ENCODE measurements around the gene ITGAE.
"Not testable (repeated sequence)": the region's sequence is repeated elsewhere in the genome, so short reads cannot be mapped to it uniquely, and the experiment has no call there.

ITGAE gene

DNA sequence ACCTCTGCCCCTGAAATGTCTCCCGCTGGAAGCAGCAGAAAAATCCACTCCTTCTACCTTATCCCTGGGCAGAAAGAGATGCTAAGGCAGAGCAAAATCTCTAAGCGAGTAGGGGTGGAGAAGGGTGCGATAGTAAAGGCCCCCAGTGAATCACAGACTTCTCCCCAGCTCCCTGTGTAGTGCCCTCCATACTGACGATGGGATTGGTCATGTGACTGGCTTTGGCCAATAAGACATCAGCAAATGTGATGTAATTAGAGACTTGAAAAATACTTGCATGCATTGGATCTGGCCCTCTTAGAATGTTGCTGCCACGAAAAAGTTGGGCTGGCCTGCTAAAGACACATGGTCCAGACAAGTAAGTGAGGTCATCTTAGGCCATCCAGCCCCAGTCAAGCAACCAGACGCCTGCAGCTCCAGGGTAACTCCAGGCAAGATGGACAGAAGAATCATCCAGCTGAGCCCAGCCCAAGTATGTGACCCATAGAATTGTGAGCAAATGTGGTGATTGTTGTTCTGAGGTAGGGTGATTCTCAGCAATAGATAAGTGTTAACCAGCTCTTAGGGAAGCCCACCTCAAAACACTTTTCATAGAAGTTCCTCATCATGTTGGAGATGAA, 41.3 kb downstream of the ITGAE start:
- no peak for DNase-seq

DNA sequence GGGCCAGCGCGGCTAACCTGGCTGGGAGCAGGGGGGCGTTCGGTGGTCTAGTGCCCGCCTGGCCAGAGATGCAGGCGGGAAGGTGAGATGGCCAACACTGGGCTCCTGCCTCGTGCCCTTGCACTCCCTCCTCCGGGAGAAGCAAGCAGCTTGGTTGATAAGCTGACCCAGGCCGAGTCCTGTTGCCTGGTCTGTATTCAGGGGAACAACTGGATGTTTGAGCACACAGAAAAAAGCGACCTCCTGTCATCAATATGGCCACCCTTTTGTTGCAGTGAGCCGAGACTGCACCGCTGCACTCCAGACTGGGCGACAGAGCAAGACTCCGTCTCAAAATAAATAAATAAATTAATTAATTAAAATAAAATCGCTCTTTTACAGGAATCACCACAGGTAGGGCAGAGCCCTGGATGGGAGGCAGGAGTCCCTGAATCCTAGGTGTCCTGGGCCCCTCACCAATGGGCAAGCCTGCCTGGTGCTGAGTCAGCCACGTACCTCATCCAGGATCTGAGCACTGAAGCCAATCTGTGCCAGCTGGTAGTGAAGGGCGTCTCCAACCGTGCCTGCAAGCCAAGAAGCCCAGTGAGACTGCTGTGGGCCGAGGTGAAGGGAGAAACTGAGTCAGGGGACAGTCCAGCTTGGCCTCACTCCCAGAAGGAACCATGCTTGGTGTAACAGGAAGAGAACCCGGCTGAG, 45.5 kb downstream of the ITGAE start:
- no peak for DNase-seq

DNA sequence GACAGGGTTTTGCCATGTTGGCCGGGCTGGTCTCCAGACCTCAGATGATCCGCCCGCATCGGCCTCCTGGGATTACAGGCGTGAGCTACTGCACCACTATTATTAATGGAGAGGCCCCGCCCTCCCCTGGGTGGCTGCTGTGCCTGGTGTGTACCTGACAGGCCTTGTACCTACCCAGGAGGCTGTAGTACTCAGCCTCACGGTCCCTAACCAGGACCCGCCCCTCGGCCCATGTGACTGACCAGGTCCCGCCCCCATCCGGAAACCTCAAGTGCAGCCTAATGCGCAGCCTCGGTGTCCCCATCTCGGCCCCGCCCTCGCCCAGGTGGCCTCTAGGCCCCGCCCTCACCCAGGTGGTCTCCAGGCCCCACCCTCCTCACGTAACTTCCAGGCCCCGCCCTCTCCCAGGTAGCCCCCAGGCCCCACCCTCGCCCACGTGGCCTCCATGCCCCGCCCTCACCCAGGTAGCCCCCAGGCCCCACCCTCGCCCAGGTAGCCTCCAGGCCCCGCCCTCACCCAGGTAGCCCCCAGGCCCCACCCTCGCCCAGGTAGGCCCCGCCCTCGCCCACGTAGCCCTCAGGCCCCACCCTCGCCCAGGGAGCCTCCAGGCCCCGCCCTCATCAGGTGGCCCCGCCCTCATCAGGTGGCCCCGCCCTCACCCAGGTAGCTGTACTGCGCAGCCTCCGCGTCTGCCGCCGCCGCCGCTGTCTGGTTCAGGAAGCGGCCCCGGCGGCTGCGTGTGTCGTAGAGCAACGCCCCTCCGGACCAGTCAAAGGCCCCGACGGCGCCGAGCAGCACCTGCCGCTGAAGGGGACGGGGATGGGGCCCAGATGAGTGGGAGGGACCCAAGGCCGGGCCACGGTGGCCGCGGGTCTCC, 46.3 kb downstream of the ITGAE start:
- DNase-seq, result peak; percentile 76

DNA sequence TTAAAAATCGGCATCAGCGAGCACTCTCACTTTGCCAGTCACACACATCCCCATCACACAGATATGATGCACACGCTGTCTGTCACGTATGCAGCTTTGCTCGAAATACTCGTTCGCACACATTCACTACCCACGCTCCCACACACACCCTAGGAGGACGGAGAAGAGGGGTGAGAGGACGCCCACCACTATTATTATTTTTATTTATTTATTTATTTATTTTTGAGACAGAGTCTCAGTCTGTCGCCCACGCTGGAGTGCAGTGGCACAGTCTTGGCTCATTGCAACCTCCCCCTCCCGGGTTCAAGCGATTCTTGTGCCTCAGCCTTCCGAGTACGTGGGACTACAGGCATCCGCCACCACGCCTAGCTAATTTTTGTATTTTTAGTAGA, 46.9 kb downstream of the ITGAE start:
- no peak for DNase-seq

DNA sequence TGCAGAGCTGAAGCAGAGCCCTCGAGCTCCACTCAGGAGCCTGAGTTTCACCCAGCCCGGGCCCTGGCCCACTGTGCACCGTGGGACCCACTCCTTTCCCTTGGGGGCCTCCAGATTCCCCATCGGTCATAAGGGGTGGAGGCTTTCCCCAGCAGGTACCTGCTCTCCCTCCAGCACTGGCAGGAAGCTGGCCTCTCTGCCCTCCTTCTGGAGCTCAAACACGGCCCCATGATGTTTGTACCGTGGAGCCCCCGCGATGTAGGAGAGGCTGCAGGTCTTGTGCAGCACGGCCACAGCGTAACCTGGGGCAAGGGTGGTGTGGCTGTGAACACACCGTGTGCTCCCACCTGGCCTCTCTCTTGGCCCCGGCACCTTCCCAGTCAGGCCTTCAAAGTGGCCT, 47.4 kb downstream of the ITGAE start:
- no peak for DNase-seq

DNA sequence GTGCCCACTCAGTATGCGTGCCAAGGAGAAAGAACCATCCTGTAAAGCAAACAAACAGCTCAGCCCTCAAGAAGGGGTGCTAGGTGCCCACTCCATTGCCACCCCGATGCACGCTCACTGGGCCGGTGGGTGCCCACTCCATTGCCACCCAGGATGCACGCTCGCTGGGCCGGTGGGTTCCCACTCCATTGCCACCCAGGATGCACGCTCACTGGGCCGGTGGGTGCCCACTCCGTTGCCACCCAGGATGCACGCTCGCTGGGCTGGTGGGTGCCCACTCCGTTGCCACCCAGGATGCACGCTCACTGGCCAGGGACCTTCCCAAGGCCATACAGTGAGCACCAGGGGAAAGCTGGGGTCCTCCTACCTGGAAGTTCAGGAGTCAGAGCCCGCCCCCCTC, 49.2 kb downstream of the ITGAE start:
- DNase-seq, result no peak

DNA sequence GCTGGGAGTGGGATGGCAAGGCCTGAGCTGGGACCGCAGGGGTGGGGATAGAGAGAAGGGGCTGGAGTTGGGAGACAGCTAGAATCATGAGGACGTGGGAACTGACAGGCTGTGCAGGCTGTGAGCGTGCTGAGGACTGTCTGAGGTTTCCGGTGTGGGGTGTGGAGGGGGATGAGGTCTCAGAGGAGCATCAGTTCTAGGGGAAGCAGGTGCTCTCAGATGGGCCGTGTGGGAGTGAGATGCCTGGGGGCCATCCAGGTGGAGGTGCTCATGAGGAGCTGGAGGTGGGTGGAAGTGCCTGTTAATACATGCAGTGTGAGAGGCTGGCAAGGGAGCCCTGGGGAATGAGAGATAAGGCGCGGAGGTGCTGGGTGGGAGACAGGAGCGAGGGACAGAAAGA, 50.1 kb downstream of the ITGAE start:
- DNase-seq, result peak; percentile 57

DNA sequence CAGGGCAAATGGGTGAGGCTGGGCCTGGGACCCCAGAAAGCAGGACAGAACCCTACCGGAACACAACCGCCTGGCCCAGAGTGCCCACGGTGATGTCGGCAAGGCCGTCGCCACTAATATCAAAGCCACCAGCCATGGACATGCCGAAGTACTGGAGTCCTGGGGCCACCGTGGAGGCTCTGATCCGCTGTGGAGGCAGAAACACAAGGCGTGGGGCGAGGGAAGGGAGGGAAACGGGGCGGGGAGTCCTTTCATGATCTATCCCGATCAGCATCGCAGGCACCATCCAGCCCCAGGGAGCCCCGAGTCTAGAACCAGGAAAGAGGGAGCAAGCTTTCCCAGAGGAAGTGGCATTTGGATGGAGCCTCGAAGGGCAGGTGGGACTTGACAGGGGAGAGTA, 50.7 kb downstream of the ITGAE start:
- DNase-seq, result no peak

DNA sequence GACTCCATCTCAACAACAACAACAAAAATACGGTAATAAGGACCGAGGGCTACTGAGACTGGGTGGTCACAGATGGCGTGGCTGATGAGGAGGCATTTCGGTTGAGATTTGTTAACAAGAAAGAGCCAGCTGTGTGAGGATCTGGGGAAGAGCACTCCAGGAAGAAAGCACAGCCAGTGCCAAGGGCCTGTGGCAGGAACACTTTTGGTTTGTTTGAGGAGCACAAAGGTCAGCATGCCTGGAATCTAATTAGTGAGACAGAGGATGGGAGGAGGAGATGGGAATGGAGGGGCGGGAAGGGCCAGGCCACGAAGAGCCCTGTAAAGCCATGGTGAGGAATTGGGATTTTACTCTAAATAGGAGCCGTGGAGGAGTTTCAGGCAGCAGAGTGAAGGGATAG, 52.4 kb downstream of the ITGAE start:
- DNase-seq, result no peak

DNA sequence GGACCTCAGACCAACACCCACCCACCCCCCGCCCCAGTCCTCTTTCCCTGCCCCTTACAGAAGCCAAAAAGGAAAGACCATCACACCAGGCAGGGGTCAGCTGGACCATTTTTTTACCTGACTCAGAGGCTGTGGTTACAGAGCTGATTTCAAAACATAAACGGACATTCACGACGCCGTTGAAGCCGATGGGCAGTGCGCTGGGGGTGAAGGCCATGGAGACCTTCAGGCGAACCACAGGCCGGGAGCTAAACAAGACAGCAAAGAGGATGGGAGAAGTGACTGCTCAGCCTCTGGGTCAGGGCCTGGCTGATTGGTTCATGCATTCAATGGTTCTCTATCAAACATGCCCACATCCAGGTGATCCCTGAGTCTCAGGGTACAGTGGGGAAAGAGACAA, 53.2 kb downstream of the ITGAE start:
- DNase-seq, result no peak

DNA sequence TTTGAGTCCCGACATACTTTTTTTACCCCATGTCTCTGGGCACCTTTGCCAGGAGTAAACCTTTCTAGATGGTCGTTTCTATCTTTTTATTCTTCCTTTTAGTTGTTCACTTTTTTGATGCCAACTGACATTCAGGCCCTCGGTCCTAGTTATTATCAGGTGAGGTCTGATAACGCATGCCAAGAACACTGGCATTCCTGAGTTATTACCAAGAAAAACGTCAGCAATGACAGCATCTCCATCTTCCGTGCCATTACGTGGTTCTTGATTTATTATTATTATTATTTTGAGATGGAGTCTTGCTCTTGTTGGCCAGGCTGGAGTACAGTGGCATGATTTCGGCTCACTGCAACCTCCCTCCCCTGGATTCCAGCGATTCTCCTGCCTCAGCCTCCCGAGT, 55.9 kb downstream of the ITGAE start:
- no peak for DNase-seq

DNA sequence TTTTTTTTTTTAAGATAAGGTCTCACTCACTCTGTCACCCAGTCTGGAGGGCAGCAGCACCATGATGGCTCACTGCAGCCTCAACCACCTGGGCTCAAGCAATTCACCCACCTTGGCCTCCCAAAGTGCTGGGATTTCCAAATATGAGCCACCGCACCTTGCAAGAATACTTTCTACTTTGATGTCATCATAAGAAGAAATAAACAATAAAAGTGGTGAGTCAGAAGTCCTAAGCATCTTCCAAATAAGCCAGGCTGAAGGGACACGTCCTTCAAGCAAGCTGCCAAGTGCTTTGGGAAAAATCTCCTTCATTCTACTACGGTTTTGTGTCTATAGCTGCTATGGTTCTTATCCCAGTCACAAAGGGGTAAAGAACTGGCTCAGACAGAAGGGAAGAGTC, 57.0 kb downstream of the ITGAE start:
- no peak for DNase-seq

DNA sequence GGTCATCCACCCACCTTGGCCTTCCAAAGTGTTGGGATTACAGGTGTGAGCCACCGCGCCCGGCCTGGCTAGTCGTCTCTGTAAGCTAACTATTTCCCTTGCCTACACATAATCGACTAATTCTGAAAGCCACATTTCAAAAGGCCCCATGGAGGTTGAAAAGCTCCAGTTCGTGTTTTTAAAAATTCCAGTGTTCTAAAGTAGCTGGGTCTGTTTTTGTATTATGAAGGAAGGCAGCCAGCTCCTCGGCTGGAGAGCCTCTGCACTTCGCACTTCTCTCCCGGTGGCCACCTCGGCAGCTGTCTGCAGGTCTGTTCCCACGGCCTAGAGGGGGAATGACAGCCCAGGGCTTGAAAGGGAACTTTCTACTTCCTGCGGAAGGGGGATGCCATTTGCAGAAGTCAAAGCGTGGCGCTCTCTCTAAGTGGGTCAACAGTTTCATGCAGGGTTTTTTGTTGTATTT, 60.3 kb downstream of the ITGAE start:
- DNase-seq, result peak; percentile 53

DNA sequence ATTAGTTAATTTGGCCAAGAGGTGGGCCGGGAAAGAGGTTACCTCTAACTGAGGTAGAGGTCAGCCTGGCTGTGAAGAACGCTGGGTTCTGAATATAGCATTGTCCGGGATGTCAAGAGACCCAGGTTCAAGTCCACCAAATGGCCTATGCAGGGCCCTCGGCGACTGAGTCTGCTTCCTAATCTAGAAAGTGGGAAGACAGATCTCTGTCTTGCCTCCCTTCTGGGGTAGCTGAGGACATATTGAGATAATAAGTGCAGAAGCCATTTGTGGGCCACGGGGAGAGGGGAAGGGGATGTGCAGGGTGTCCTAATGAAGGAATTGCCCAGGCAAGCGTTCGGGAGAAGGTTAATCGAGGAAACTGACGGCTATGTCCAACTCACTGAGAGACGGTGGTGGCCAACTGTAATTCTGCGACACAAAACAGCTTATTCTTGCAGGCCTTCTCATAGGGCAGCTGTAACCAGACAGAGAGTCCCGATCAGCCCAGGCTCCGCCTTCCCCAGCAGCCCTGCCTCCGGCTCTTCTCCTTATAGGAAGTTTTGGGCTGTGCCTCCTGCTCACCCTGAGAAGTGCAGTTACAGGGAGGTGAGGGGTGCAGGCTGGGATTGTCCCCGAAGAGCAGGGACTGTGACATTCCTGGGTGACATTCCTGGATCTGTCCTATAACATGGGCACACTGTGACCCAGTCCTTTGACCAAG, 61.4 kb downstream of the ITGAE start:
- no peak for DNase-seq

DNA sequence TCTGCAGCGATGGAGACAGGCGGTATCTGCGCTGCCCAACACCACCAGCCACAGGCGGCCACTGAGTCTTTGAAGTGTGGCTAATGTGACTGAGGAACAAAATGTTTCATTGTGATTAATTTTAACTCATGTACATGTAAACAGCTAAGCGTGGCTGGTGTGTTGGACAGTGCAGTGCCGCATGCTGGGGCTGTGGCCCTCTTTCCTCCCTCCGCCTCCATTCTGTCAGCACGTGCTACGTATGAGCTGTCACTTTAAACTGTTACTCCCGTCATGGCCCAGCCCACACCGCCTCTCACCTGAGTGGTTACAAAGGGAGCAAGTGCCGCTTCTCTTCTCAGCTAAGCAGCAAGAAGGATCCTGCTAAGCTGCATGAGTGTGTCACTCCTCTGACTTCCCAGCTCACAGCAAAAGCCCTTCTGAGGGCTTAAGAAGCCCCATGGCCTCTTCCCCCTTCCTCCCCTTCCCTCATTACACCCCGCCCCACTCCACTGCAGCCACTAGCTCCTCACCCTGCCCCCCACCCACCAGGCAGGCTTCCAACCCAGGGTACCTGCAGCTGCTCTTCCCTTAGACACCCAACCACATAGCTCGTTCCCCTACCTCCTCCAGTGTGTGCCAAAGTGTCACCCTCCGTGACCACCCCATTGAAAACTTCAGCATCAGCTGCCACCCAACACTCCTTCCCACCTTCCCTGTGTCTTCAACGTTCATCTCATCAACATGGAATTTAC, 62.3 kb downstream of the ITGAE start:
- peak; percentile 78 for DNase-seq

DNA sequence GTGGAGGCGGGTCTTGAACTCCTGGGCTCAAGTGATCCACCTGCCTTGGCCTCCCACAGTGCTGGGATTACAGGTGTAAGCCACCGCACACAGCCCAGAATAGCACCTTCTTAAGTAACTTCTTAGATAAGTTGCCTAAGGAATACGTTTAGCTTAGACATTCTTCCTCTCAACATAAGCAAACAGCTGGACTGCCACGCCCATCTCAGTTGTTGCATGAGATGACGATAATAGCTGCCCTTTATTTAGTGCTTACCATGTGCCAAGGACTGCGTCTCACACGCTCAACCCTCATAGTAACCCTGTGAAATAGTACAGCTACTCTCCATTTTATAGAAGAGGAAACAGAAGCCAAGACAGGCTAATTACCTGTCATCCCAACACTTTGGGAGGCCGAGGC, 65.5 kb downstream of the ITGAE start:
- no peak for DNase-seq

DNA sequence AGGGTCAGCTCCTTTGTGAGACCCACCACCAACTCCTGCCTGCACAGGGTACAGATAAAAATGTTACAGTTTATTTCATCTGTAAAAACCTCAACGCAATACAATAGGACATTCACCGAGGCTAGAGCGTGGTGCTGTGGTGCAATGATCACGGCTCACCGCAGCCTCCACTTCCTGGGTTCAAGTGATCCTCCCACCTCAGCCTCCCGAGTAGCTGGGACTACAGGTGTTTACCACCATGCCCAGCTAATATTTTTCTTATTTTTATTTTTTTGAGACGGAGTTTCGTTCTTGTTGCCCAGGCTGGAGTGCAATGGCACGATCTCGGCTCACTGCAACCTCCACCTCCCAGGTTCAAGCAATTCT, 66.1 kb downstream of the ITGAE start:
- not testable (repeated sequence) for DNase-seq

DNA sequence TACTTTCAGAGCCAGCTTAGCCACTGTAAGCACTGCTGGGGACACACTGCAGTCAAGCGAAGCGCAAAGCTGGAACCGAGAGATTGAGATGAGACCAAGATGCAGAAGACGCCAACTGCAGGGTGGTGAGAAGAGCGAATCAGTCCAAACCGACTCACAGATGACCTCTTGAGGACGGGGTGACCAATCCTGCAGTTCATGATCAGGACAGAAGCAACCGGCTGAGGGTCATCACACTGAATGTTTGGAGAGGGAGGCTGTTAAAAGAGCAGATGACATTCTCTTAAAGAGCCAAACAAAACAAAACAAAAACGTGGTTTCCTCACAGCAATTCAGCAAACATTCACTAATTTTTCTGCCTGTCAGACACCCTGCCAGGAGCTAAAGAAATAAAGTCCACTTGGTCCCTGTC, 68.8 kb downstream of the ITGAE start:
- DNase-seq, result no peak

DNA sequence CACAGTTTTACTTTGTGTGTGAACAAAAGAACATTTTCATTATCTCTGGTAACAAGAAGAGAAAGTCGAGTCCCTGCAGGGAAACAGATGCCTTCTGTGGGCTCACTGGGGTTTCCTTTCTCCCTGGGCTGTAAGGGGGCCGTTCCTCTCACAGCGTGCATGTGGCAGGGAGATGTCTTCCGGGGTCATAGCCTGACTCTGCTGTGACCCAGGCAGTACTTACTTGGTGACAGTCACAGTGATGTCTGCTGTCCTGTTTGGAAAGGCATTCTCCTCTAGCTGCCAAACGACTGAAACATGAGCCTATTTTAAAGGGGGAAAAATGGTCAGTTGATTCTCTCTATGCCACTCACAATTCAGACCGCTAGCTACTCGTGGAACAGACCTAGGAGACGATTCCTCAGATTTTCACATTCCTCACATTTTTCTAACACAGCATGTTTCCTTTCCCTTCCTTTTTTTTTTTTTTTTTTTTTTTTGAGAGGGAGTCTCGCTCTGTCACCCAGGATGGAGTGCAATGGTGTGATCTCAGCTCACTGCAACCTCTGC, 70.0 kb downstream of the ITGAE start:
- DNase-seq, result no peak

DNA sequence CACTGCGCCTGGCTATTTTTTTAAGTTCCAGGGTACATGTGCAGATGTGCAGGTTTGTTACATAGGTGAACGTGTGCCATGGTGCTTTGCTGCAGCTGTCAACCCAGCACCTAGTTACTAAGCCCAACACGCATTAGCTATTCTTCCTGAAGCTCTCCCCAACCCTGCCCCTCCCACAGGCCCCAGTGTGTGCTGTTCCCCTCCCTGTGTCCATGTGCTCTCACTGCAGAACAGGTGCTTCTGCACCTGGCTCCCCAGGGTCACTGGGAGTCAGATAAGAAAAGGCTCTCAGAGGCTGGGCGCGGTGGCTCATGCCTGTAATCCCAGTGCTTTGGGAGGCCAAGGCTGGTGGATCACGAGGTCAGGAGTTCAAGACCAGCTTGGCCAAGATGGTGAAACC, 71.1 kb downstream of the ITGAE start:
- no peak for DNase-seq

DNA sequence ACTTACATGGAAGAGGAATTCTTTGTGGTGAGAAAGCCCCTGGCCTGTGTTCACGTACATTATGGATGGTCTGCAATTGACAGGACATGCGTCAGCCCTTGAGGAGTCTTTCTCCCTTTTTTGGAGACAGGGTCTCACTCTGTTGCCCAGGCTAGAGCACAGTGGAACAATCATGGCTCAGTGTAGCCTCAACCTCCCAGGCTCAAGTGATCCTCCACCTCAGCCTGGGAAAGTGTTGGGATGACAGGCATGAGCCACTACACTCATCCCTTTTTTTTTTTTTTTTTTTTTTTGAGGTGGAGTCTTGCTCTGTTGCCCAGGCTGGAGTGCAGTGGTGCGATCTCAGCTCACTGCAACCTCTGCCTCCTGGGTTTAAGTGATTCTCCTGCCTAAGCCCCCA, 72.9 kb downstream of the ITGAE start:
- not testable (repeated sequence) for DNase-seq

DNA sequence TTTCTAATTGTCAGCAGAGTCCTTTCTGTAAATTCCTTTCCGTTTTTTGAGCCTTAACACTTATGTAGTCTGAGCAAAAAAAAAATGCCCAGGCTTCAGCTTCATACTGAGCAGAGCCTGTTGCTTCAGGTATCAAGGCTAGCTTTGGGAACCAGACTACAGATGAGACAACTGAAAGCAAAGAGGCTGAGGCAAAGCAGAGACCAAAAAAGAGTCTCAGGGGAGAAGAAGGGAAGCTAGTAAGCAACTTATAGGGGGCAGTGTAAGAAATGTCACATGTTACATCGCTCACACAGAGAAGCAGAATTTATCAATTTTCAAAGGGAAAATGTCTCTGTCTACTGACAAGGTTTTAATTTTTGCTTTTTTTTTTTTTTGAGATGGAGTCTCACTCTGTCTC, 73.9 kb downstream of the ITGAE start:
- no peak for DNase-seq

Data from stimulated activated CD8-positive, alpha-beta memory T cell treated with anti-CD3 and anti-CD28 coated beads, Interleukin-4, amount 100 ng/mL, for 48 hours (primary cell).